Measurements from ENCODE around the gene SH3D19. TPM values are rescaled to one million over a fixed set of nuclear protein-coding genes. Genes with fewer than 3 reads are reported as not detected.

SH3D19 gene
- total RNA-seq, 1 donor from 2014 or later, result 86.6 TPM

DNA sequence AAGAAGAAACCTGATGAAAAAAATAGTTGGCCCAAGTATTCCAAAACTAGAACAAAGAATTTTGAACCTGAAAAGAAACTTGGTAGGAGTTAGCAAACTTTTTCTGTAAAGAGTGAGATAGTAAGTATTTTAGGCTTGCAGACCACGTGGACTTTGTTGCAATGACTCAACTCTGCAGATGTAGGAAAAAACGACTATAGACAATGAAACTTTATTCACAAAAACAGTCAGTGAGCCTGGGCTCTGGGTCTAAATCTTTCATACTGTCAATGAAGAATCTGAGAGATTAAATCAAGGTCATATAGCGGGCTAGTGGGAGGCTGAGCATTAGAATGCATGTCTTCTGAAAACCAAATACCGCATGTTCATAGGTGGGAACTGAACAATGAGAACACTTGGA is 23.0 kb downstream of the SH3D19 start:
- TF ChIP-seq, protein P1, sequence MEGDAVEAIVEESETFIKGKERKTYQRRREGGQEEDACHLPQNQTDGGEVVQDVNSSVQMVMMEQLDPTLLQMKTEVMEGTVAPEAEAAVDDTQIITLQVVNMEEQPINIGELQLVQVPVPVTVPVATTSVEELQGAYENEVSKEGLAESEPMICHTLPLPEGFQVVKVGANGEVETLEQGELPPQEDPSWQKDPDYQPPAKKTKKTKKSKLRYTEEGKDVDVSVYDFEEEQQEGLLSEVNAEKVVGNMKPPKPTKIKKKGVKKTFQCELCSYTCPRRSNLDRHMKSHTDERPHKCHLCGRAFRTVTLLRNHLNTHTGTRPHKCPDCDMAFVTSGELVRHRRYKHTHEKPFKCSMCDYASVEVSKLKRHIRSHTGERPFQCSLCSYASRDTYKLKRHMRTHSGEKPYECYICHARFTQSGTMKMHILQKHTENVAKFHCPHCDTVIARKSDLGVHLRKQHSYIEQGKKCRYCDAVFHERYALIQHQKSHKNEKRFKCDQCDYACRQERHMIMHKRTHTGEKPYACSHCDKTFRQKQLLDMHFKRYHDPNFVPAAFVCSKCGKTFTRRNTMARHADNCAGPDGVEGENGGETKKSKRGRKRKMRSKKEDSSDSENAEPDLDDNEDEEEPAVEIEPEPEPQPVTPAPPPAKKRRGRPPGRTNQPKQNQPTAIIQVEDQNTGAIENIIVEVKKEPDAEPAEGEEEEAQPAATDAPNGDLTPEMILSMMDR (IDR thresholded peaks at IDR 0.05), result no peak
- no peaks in the 10 kb centered on the region for H3K4me1 ChIP-seq
- DNase-seq (no peak), ATAC-seq (no peak)
- no peaks in the 10 kb centered on the region for H3K36me3 ChIP-seq
- no peak overlapping the region for H3K27ac ChIP-seq
- H3K27me3 ChIP-seq (ENCODE audit: low read depth), result no peaks in the 10 kb centered on the region
- intact Hi-C loops (cut with DNase I), result no loop called here
- H3K4me3 ChIP-seq, result no peak overlapping the region
- H3K9me3 ChIP-seq, result no peaks in the 10 kb centered on the region

DNA sequence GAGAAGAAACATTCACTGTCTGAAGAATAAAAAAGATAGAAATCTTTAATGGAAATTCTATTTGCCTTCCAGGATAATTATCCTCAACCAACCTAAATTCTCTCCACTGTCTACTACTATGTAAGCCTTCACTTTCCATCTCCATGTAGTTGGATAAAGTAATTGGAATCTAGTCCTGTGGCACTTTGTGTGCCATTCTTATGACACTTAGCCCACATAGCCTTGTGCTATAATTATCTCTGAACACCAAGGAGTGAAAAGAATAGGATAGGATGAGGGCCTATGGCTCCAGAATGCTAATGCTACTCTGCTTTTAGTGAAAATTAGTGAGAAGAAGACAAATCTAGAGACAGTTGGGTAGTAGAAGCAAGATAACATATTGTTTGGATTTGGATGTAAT is 28.2 kb downstream of the SH3D19 start:
- TF ChIP-seq, protein P1 (IDR thresholded peaks at IDR 0.05), result no peak
- Histone ChIP-seq H3K27me3 (ENCODE audit: low read depth) (no peaks in the 10 kb centered on the region), H3K27ac (no peak overlapping the region), H3K4me1 (peaks cover 8% of the 10 kb centered on the region), H3K36me3 (no peaks in the 10 kb centered on the region), H3K4me3 (no peak overlapping the region), H3K9me3 (no peaks in the 10 kb centered on the region)
- intact Hi-C loops (cut with DNase I), result no loop called here
- no peak for DNase-seq
- ATAC-seq, result no peak

DNA sequence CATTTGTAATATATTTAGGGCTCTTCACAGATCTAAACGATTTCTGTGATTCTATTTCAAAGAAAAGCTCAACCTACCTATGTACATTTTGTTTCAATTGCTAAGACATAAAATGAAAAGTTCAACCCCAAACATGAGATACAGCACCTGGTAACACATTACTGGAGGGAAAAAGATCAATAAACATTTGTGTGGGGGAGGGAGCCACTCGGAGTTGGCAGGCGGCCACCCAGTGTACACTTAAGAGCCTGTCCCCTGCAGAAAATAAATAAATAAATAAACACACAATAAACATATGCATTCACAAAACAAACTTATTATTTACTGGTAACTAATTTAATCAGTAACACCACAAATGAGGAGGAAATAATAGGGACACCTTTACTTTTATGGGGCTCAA is 29.2 kb downstream of the SH3D19 start:
- H3K36me3 ChIP-seq, result no peaks in the 10 kb centered on the region
- TF ChIP-seq, protein P1 (IDR thresholded peaks at IDR 0.05), result no peak
- H3K27me3 ChIP-seq (ENCODE audit: low read depth), result no peaks in the 10 kb centered on the region
- H3K9me3 ChIP-seq, result no peaks in the 10 kb centered on the region
- H3K4me1 ChIP-seq, result peaks cover 8% of the 10 kb centered on the region
- ATAC-seq, result no peak
- H3K4me3 ChIP-seq, result no peak overlapping the region
- DNase-seq, result no peak
- intact Hi-C loops (cut with DNase I), result no loop called here
- H3K27ac ChIP-seq, result no peak overlapping the region

DNA sequence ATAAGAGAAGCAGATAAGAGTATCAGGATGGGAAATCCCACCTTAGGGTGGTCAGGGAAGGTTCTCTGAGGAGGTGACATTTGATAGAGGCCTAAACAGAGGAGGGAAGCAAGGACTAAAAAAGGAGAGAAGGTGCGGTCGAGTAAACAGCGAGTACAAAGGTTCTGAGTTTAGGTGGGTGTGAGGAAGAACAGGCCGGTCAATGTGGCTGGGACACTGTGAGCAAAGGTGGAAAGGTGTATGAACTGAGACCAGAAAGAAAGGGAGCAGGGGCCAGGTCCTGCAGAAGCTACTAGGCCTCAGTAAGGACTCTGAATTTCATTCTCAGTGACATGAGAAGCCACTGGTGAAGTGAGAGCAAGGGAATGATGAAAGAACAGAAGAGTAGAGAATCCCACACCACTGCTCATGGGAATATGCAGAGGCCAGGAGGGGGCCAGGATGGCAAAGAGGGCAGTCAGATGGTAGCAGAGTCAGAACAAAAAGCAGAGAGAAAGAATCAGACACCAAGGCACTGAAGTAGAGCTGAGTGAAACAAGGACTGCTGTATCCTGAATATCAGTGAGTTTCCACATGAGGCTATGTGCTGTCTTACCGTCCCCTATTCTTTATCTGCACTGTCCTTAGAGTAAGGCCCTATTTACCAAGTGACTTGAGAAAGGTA is 30.4 kb downstream of the SH3D19 start:
- ATAC-seq (no peak), DNase-seq (no peak)
- intact Hi-C loops (cut with DNase I), result no loop called here
- TF ChIP-seq, protein P1 (IDR thresholded peaks at IDR 0.05), result no peak
- Histone ChIP-seq H3K36me3 (no peaks in the 10 kb centered on the region), H3K9me3 (no peaks in the 10 kb centered on the region), H3K27ac (no peak overlapping the region), H3K4me3 (no peak overlapping the region), H3K27me3 (ENCODE audit: low read depth) (no peaks in the 10 kb centered on the region), H3K4me1 (peaks cover 8% of the 10 kb centered on the region)

GRCh38 chr4:151292038-151292437 is 33.4 kb downstream of the SH3D19 start:
- DNase-seq, result no peak
- no peak overlapping the region for H3K27ac ChIP-seq
- no peak overlapping the region for H3K4me3 ChIP-seq
- H3K9me3 ChIP-seq, result no peaks in the 10 kb centered on the region
- no peaks in the 10 kb centered on the region for H3K27me3 ChIP-seq (ENCODE audit: low read depth)
- peaks cover 8% of the 10 kb centered on the region for H3K4me1 ChIP-seq
- ATAC-seq, result no peak
- H3K36me3 ChIP-seq, result no peaks in the 10 kb centered on the region
- TF ChIP-seq, protein P1 (IDR thresholded peaks at IDR 0.05), result no peak
- intact Hi-C loops (cut with DNase I), result no loop called here
